ENCODE measurements around the gene KNL1.

KNL1 gene

DNA sequence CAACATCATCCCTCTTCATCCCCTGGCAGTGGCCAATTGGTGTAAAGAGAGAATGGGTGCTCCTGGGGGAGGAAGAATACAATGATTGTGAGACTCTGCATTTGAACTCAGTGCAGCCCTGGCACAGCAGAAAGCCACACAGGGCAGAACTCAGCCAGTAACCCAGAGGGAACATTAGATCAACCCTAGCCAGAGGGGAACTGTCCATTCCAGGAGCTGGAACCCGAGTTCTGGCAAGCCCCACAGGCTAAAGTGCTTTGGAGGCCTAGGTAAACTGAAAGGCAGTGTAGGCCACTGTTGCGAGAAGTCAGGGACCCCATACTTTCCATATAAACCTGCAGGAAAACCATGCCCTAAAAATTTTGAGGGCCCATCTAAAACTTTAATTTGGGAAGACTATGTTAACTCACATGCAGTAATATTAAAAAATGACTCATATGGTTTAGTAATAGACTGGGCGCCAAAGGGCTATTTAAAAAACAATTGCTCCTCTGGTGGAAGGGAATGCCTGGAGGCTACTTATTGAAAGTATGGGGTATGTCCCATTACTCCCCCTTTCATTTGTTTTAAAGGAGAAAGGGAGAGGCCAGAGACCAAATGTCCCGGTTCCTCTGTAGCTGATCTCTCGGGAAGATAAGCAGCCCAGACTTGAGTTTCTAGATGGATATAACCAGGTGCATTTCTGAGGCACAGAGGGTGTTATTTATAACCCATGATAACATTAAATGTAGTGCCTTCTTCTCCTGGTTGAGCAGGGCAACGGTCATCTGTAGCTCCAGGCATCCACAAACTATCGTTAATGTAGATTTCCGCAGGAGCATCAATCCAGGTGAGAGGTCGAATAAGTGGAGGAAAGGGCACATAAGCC is 95.1 kb downstream of the KNL1 start:
- Histone ChIP-seq H3K27ac (ENCODE audit: low read depth, low read length, poor library complexity, severe bottlenecking) (no peak overlapping the region), H3K9me3 (ENCODE audit: low read length) (no peaks in the 10 kb centered on the region), H3K9ac (ENCODE audit: low read length) (no peak overlapping the region), H3K4me2 (ENCODE audit: low read length) (no peak overlapping the region), H3K36me3 (ENCODE audit: insufficient read depth, low read length) (no peaks in the 10 kb centered on the region), H3K9me2 (ENCODE audit: low read depth, low read length) (no peaks in the 10 kb centered on the region), H3K4me3 (ENCODE audit: low read depth, low read length, poor library complexity, severe bottlenecking) (no peak overlapping the region), H3K79me2 (ENCODE audit: insufficient read depth, low read length) (no peaks in the 10 kb centered on the region), H2AFZ (ENCODE audit: low read length) (no peak overlapping the region), H4K20me1 (ENCODE audit: insufficient read depth, low read length) (no peaks in the 10 kb centered on the region), H3K4me1 (ENCODE audit: insufficient read depth, low read length, severe bottlenecking) (peaks cover 9% of the 10 kb centered on the region), H3K27me3 (ENCODE audit: insufficient read depth, low read length) (no peaks in the 10 kb centered on the region), H3F3A (ENCODE audit: insufficient read depth, low read length) (no peaks in the 10 kb centered on the region)
- TF ChIP-seq, protein P1, sequence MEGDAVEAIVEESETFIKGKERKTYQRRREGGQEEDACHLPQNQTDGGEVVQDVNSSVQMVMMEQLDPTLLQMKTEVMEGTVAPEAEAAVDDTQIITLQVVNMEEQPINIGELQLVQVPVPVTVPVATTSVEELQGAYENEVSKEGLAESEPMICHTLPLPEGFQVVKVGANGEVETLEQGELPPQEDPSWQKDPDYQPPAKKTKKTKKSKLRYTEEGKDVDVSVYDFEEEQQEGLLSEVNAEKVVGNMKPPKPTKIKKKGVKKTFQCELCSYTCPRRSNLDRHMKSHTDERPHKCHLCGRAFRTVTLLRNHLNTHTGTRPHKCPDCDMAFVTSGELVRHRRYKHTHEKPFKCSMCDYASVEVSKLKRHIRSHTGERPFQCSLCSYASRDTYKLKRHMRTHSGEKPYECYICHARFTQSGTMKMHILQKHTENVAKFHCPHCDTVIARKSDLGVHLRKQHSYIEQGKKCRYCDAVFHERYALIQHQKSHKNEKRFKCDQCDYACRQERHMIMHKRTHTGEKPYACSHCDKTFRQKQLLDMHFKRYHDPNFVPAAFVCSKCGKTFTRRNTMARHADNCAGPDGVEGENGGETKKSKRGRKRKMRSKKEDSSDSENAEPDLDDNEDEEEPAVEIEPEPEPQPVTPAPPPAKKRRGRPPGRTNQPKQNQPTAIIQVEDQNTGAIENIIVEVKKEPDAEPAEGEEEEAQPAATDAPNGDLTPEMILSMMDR (IDR thresholded peaks at IDR 0.05; ENCODE audit: low read length) = no peak
- TF ChIP-seq EZH2 (IDR thresholded peaks at IDR 0.05; ENCODE audit: borderline replicate concordance, low read length) = no peak

DNA sequence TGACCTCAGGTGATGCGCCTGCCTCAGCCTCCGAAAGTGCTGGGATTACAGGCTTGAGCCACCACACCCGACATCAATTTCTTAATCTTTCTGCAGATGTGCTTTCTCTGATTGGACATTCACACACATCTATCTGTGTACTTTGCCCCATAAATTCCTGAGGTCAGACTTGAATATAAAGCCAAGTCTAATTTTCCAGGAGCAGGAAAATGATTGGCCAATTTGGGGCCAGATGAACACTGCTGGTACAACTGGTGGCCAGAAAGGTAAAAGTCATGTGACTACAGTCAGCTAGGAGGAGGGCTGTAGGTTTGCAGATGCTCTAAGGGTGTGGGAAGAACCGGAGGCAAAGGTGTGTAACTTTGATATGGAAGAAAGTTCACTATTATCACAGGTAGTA is 97.7 kb downstream of the KNL1 start:
- Histone ChIP-seq H3K4me3 (ENCODE audit: low read depth, low read length, poor library complexity, severe bottlenecking) (no peak overlapping the region), H3K9me2 (ENCODE audit: low read depth, low read length) (no peaks in the 10 kb centered on the region), H3F3A (ENCODE audit: insufficient read depth, low read length) (no peaks in the 10 kb centered on the region; the same call in 1 of the 2 replicates), H3K4me2 (ENCODE audit: low read length) (no peak overlapping the region), H3K9me3 (ENCODE audit: low read length) (no peaks in the 10 kb centered on the region), H3K79me2 (ENCODE audit: insufficient read depth, low read length) (peaks cover 9% of the 10 kb centered on the region), H3K9ac (ENCODE audit: low read length) (no peak overlapping the region), H3K4me1 (ENCODE audit: insufficient read depth, low read length, severe bottlenecking) (peaks cover 17% of the 10 kb centered on the region), H3K36me3 (ENCODE audit: insufficient read depth, low read length) (no peaks in the 10 kb centered on the region), H3K27me3 (ENCODE audit: insufficient read depth, low read length) (no peaks in the 10 kb centered on the region), H2AFZ (ENCODE audit: low read length) (no peak overlapping the region), H3K27ac (ENCODE audit: low read depth, low read length, poor library complexity, severe bottlenecking) (no peak overlapping the region), H4K20me1 (ENCODE audit: insufficient read depth, low read length) (no peaks in the 10 kb centered on the region)
- no peak for TF ChIP-seq EZH2 (IDR thresholded peaks at IDR 0.05; ENCODE audit: borderline replicate concordance, low read length)
- TF ChIP-seq, protein P1 (IDR thresholded peaks at IDR 0.05; ENCODE audit: low read length) = no peak

DNA sequence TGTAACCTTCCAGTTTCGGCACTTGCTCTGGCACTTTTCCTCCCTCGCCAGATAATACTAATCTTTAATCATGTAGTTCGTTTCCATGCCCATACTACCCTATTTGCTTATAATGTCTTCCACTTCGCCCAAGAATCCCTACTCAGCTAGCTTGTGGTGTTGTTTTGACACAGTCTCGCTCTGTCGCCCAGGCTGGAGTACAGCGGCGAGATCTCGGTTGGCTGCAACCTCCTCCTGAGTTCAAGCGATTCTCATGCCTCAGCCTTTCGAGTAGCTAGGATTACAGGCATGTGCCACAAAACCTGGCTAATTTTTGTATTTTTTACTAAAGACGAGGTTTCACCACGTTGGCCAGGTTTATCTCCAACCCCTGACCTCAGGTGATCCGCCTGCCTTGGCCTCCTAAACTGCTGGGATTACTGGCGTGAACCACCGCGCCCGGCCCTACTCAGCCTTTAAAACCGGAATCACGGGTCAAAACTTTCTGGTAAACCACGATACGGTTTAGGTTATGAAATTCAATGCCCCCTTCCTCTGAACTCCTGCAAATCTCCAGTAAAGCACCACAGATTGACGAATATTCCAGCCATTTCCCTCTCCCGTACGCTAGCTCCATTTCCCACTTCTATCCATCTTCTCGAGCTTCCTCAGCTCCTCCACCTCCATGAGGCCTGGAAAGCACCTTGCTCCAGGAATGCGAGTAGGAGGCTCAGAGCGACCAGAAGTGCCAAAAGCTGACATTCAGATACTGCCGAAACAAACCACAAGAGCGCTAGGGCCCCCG is 100.0 kb downstream of the KNL1 start:
- H3K79me2 ChIP-seq (ENCODE audit: insufficient read depth, low read length) = peaks cover 11% of the 10 kb centered on the region
- H3K27ac ChIP-seq (ENCODE audit: low read depth, low read length, poor library complexity, severe bottlenecking) = peak overlapping the region; percentile 91

More for the DNA sequence above, 100.0 kb downstream of the KNL1 start:
- Histone ChIP-seq H3K4me2 (ENCODE audit: low read length) (peak overlapping the region; percentile 87), H3K9me3 (ENCODE audit: low read length) (no peaks in the 10 kb centered on the region), H3K9ac (ENCODE audit: low read length) (peak overlapping the region; percentile 85), H3K4me3 (ENCODE audit: low read depth, low read length, poor library complexity, severe bottlenecking) (peak overlapping the region; percentile 92), H3K4me1 (ENCODE audit: insufficient read depth, low read length, severe bottlenecking) (peaks cover 18% of the 10 kb centered on the region), H3F3A (ENCODE audit: insufficient read depth, low read length) (no peaks in the 10 kb centered on the region; the same call in 1 of the 2 replicates), H2AFZ (ENCODE audit: low read length) (no peak overlapping the region), H3K9me2 (ENCODE audit: low read depth, low read length) (no peaks in the 10 kb centered on the region), H4K20me1 (ENCODE audit: insufficient read depth, low read length) (no peaks in the 10 kb centered on the region), H3K36me3 (ENCODE audit: insufficient read depth, low read length) (peaks cover 7% of the 10 kb centered on the region; the same call in 1 of the 2 replicates), H3K27me3 (ENCODE audit: insufficient read depth, low read length) (no peaks in the 10 kb centered on the region)
- TF ChIP-seq, protein P1 (IDR thresholded peaks at IDR 0.05; ENCODE audit: low read length) = no peak
- TF ChIP-seq EZH2 (IDR thresholded peaks at IDR 0.05; ENCODE audit: borderline replicate concordance, low read length) = no peak
